PC-9 (cell line): ENCODE results near the gene SUGCT.

Experiments used
- EZH2 ChIP-seq: fragments of 200-600 bp; sonication (generic); IDR thresholded peaks from 2 replicates; pipeline ENCODE4 v1.8.0; 2017; ENCODE audit warnings: antibody characterized with exemption, low read depth
- TF ChIP-seq, protein P1 (sequence below): fragments of 200-600 bp; sonication (generic); conservative IDR thresholded peaks from 2 replicates; pipeline ENCODE4 v1.6.1; 2017; ENCODE audit warnings: mixed run types, antibody characterized with exemption, mild to moderate bottlenecking, moderate library complexity

DNA sequence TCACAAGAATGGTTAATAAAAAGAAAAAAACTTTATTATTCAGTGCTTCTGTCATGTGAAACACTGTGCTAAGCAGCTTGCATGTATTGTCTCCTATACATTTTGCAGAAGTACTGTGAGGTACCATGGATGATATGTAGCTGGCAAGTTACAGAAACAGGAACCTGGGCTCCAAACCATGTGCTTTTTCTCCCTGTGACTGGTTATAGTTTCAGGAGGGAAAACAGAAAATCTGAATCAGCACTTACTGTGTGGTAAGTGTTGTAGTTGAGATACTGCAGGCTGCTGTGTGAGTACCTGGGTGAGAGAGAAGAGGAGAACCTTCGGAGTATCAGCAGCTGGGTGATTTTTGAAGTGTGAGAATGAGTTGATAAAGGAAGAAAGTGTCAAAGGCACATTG, 285.0 kb downstream of the SUGCT start:
- TF ChIP-seq, protein P1, sequence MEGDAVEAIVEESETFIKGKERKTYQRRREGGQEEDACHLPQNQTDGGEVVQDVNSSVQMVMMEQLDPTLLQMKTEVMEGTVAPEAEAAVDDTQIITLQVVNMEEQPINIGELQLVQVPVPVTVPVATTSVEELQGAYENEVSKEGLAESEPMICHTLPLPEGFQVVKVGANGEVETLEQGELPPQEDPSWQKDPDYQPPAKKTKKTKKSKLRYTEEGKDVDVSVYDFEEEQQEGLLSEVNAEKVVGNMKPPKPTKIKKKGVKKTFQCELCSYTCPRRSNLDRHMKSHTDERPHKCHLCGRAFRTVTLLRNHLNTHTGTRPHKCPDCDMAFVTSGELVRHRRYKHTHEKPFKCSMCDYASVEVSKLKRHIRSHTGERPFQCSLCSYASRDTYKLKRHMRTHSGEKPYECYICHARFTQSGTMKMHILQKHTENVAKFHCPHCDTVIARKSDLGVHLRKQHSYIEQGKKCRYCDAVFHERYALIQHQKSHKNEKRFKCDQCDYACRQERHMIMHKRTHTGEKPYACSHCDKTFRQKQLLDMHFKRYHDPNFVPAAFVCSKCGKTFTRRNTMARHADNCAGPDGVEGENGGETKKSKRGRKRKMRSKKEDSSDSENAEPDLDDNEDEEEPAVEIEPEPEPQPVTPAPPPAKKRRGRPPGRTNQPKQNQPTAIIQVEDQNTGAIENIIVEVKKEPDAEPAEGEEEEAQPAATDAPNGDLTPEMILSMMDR = no peak
- no peak for TF ChIP-seq EZH2
